Measurements from ENCODE around the gene NCOA3. TPM values are rescaled to one million over a fixed set of nuclear protein-coding genes. Genes with fewer than 3 reads are reported as not detected.

The NCOA3 gene
- total RNA-seq, 5 donors from 2014 or later (not counting 1 experiment from before 2014, with no cell fraction given) = 64.4 to 89.2 (median 68.9) TPM

- Mint-ChIP-seq H3K36me3 (no peaks in the 10 kb centered on the region), H3K4me1 (peaks cover 0 to 3% (median 0%) of the 10 kb centered on the region in 3 donors), H3K27me3 (no peaks in the 10 kb centered on the region), H3K27ac (no peak overlapping the region), H3K9me3 (no peaks in the 10 kb centered on the region), H3K4me3 (no peak overlapping the region)
- H3K9me3 ChIP-seq = no peaks in the 10 kb centered on the region
- no peak overlapping the region for H3K27ac ChIP-seq (ENCODE audit: low read length)
- H3K4me3 ChIP-seq (ENCODE audit: control insufficient read depth in 1 of 2, extremely low read depth in 1 of 2, low read length in 1 of 2) = no peak overlapping the region
- H3K27me3 ChIP-seq (replicated peaks in 1 of 2; ENCODE audit: control insufficient read depth in 2 of 2, extremely low read depth in 1 of 2, insufficient read depth in 2 of 2, low read length in 1 of 2) = peaks cover 0 to 19% of the 10 kb centered on the region in 2 experiments
- H3K36me3 ChIP-seq (ENCODE audit: control insufficient read depth in 2 of 2, extremely low read depth in 1 of 2, insufficient read depth in 1 of 2, low read length in 1 of 2) = no peaks in the 10 kb centered on the region
- 87% methylated on average over 16 of the region's 20 CpGs for WGBS (ENCODE audit: insufficient coverage)
- ATAC-seq (replicated peaks in 1 of 4) = no peak
- CTCF ChIA-PET = no interaction called here
- DNase-seq = no peak
- H3K4me1 ChIP-seq (ENCODE audit: control insufficient read depth in 1 of 2, extremely low read depth in 1 of 2, insufficient read depth in 2 of 2, low read length in 2 of 2) = peaks cover 0 to 7% of the 10 kb centered on the region in 2 experiments
- POLR2A ChIA-PET = no interaction called here
These were observed 174.6 kb downstream of the NCOA3 start for GRCh38 chr20:47676219-47676721.

- Histone ChIP-seq H3K36me3 (ENCODE audit: control insufficient read depth in 2 of 2, extremely low read depth in 1 of 2, insufficient read depth in 1 of 2, low read length in 1 of 2) (no peaks in the 10 kb centered on the region), H3K4me1 (ENCODE audit: control insufficient read depth in 1 of 2, extremely low read depth in 1 of 2, insufficient read depth in 2 of 2, low read length in 2 of 2) (peaks cover 0 to 7% of the 10 kb centered on the region in 2 experiments), H3K27me3 (replicated peaks in 1 of 2; ENCODE audit: control insufficient read depth in 2 of 2, extremely low read depth in 1 of 2, insufficient read depth in 2 of 2, low read length in 1 of 2) (peaks cover 0 to 21% of the 10 kb centered on the region in 2 experiments), H3K9me3 (no peaks in the 10 kb centered on the region), H3K4me3 (ENCODE audit: control insufficient read depth in 1 of 2, extremely low read depth in 1 of 2, low read length in 1 of 2) (no peak overlapping the region), H3K27ac (ENCODE audit: low read length) (no peak overlapping the region)
- peaks cover 0 to 3% (median 0%) of the 10 kb centered on the region in 3 donors for H3K4me1 Mint-ChIP-seq
- DNase-seq = peak in 1 of 35 experiments; percentile 18
- no peak for ATAC-seq (replicated peaks in 1 of 4)
- H3K27me3 Mint-ChIP-seq = no peaks in the 10 kb centered on the region
- ChIA-PET POLR2A (no interaction called here), CTCF (interaction anchor here (0.6 to 2.0 kb wide), 5 partner anchors 18 to 944 kb away, joined by 3 to 17 read pairs (median 8); no protein-coding TSS in a partner anchor)
- no peak overlapping the region for H3K27ac Mint-ChIP-seq
- H3K4me3 Mint-ChIP-seq = no peak overlapping the region
- 51% methylated on average over 12 of the region's 18 CpGs for WGBS (ENCODE audit: insufficient coverage)
- H3K9me3 Mint-ChIP-seq = no peaks in the 10 kb centered on the region
- no peaks in the 10 kb centered on the region for H3K36me3 Mint-ChIP-seq
These were observed 175.4 kb downstream of the NCOA3 start for GRCh38 chr20:47676912-47677634.

GRCh38 chr20:47677635-47678453, 176.2 kb downstream of the NCOA3 start:
- Histone ChIP-seq H3K27me3 (replicated peaks in 1 of 2; ENCODE audit: control insufficient read depth in 2 of 2, extremely low read depth in 1 of 2, insufficient read depth in 2 of 2, low read length in 1 of 2) (peaks cover 0 to 24% of the 10 kb centered on the region in 2 experiments), H3K36me3 (ENCODE audit: control insufficient read depth in 2 of 2, extremely low read depth in 1 of 2, insufficient read depth in 1 of 2, low read length in 1 of 2) (no peaks in the 10 kb centered on the region), H3K4me1 (ENCODE audit: control insufficient read depth in 1 of 2, extremely low read depth in 1 of 2, insufficient read depth in 2 of 2, low read length in 2 of 2) (peaks cover 0 to 7% of the 10 kb centered on the region in 2 experiments), H3K9me3 (no peaks in the 10 kb centered on the region), H3K4me3 (ENCODE audit: control insufficient read depth in 1 of 2, extremely low read depth in 1 of 2, low read length in 1 of 2) (no peak overlapping the region), H3K27ac (ENCODE audit: low read length) (no peak overlapping the region)
- peak in 34 of 35 experiments; percentile 4 to 71 (median 39) for DNase-seq
- H3K9me3 Mint-ChIP-seq = no peaks in the 10 kb centered on the region
- no peaks in the 10 kb centered on the region for H3K27me3 Mint-ChIP-seq
- ChIA-PET POLR2A (no interaction called here), CTCF (interaction anchor here (0.6 to 2.0 kb wide), 7 partner anchors 16 to 943 kb away, joined by 3 to 17 read pairs (median 4); no protein-coding TSS in a partner anchor)
- WGBS (ENCODE audit: insufficient coverage) = 20% methylated on average over 3 of the region's 15 CpGs
- ATAC-seq (replicated peaks in 1 of 4) = peak; percentile 51 to 71 (median 67)
- H3K4me1 Mint-ChIP-seq = peaks cover 0 to 3% (median 0%) of the 10 kb centered on the region in 3 donors
- H3K4me3 Mint-ChIP-seq = no peak overlapping the region
- no peak overlapping the region for H3K27ac Mint-ChIP-seq
- no peaks in the 10 kb centered on the region for H3K36me3 Mint-ChIP-seq

GRCh38 chr20:47678536-47678935, 176.8 kb downstream of the NCOA3 start:
- no peaks in the 10 kb centered on the region for H3K36me3 ChIP-seq (ENCODE audit: control insufficient read depth in 2 of 2, extremely low read depth in 1 of 2, insufficient read depth in 1 of 2, low read length in 1 of 2)
- no peak overlapping the region for H3K4me3 Mint-ChIP-seq
- ATAC-seq (replicated peaks in 1 of 4) = no peak
- peaks cover 0 to 24% of the 10 kb centered on the region in 2 experiments for H3K27me3 ChIP-seq (replicated peaks in 1 of 2; ENCODE audit: control insufficient read depth in 2 of 2, extremely low read depth in 1 of 2, insufficient read depth in 2 of 2, low read length in 1 of 2)
- 90% methylated on average over 14 of the region's 17 CpGs for WGBS (ENCODE audit: insufficient coverage)
- ChIA-PET POLR2A (no interaction called here), CTCF (interaction anchor here (1.2 to 2.0 kb wide), 3 partner anchors 16 to 942 kb away, joined by 3 to 17 read pairs (median 12); no protein-coding TSS in a partner anchor)
- no peaks in the 10 kb centered on the region for H3K9me3 Mint-ChIP-seq
- H3K27me3 Mint-ChIP-seq = no peaks in the 10 kb centered on the region
- DNase-seq = no peak
- H3K4me1 ChIP-seq (ENCODE audit: control insufficient read depth in 1 of 2, extremely low read depth in 1 of 2, insufficient read depth in 2 of 2, low read length in 2 of 2) = peaks cover 0 to 7% of the 10 kb centered on the region in 2 experiments
- H3K9me3 ChIP-seq = no peaks in the 10 kb centered on the region
- no peak overlapping the region for H3K27ac Mint-ChIP-seq
- no peak overlapping the region for H3K4me3 ChIP-seq (ENCODE audit: control insufficient read depth in 1 of 2, extremely low read depth in 1 of 2, low read length in 1 of 2)
- H3K27ac ChIP-seq (ENCODE audit: low read length) = no peak overlapping the region
- H3K4me1 Mint-ChIP-seq = peaks cover 0 to 3% (median 0%) of the 10 kb centered on the region in 3 donors
- no peaks in the 10 kb centered on the region for H3K36me3 Mint-ChIP-seq

GRCh38 chr20:47679462-47679861, 177.8 kb downstream of the NCOA3 start:
- H3K9me3 ChIP-seq = no peaks in the 10 kb centered on the region
- H3K36me3 ChIP-seq (ENCODE audit: control insufficient read depth in 2 of 2, extremely low read depth in 1 of 2, insufficient read depth in 1 of 2, low read length in 1 of 2) = no peaks in the 10 kb centered on the region
- Mint-ChIP-seq H3K9me3 (no peaks in the 10 kb centered on the region), H3K27me3 (no peaks in the 10 kb centered on the region), H3K4me3 (no peak overlapping the region), H3K36me3 (no peaks in the 10 kb centered on the region), H3K4me1 (peaks cover 0 to 3% (median 0%) of the 10 kb centered on the region in 3 donors), H3K27ac (no peak overlapping the region)
- ChIA-PET CTCF (interaction anchor here in 1 of 2 donors (0.6 kb wide), 3 partner anchors 161 to 867 kb away, joined by 3 read pairs; no protein-coding TSS in a partner anchor), POLR2A (no interaction called here)
- H3K4me1 ChIP-seq (ENCODE audit: control insufficient read depth in 1 of 2, extremely low read depth in 1 of 2, insufficient read depth in 2 of 2, low read length in 2 of 2) = peaks cover 0 to 7% of the 10 kb centered on the region in 2 experiments
- 88% methylated on average over 2 of the region's 4 CpGs for WGBS (ENCODE audit: insufficient coverage)
- ATAC-seq (replicated peaks in 1 of 4) = no peak
- H3K27ac ChIP-seq (ENCODE audit: low read length) = no peak overlapping the region
- DNase-seq = no peak
- H3K27me3 ChIP-seq (replicated peaks in 1 of 2; ENCODE audit: control insufficient read depth in 2 of 2, extremely low read depth in 1 of 2, insufficient read depth in 2 of 2, low read length in 1 of 2) = peaks cover 0 to 24% of the 10 kb centered on the region in 2 experiments
- no peak overlapping the region for H3K4me3 ChIP-seq (ENCODE audit: control insufficient read depth in 1 of 2, extremely low read depth in 1 of 2, low read length in 1 of 2)
